Coronary artery (tissue), 2 donors: ENCODE results near the gene CD2.

Source experiments
- DNase-seq: peaks from one replicate; pipeline ENCODE4 v3.0.0-alpha.2; 2017; ENCODE audit warnings: low spot score
- H3K27ac ChIP-seq, 2 donors: fragments of 200-600 bp; sonication (generic); one replicate each; pipeline ENCODE4 v1.5.1; 2016 to 2019
- H3K4me3 ChIP-seq: fragments of 200-600 bp; sonication (generic); 2 replicates; pipeline ENCODE4 v1.5.1; 2016; ENCODE audit warnings: mild to moderate bottlenecking, moderate library complexity
- TF ChIP-seq, protein P1 (sequence below): fragments of 200-600 bp; sonication (generic); IDR thresholded peaks from one replicate; pipeline ENCODE4 v1.5.1; 2019; ENCODE audit warnings: antibody characterized with exemption

Gene CD2

DNA sequence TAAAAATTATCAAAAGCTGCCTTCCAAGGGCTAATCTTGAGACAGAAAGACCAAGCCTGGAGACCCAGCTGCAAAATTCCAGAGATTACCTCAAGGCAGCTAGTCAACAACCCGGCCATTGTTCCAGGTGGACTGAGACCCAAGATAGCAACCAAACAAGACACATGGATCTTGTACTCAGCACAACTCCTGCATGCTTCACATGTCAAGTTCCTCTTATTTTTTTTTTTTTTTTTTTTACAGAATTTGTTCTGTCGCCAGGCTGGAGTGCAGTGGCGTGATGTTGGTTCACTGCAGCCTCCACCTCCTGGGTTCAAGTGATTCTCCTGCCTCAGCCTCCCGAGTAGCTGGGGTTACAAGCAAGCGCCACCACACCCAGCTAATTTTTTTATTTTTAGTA is 40.1 kb downstream of the CD2 start:
- DNase-seq, result no peak
- Histone ChIP-seq H3K4me3 (no peak overlapping the region), H3K27ac (no peak overlapping the region)
- TF ChIP-seq, protein P1, sequence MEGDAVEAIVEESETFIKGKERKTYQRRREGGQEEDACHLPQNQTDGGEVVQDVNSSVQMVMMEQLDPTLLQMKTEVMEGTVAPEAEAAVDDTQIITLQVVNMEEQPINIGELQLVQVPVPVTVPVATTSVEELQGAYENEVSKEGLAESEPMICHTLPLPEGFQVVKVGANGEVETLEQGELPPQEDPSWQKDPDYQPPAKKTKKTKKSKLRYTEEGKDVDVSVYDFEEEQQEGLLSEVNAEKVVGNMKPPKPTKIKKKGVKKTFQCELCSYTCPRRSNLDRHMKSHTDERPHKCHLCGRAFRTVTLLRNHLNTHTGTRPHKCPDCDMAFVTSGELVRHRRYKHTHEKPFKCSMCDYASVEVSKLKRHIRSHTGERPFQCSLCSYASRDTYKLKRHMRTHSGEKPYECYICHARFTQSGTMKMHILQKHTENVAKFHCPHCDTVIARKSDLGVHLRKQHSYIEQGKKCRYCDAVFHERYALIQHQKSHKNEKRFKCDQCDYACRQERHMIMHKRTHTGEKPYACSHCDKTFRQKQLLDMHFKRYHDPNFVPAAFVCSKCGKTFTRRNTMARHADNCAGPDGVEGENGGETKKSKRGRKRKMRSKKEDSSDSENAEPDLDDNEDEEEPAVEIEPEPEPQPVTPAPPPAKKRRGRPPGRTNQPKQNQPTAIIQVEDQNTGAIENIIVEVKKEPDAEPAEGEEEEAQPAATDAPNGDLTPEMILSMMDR, result no peak

DNA sequence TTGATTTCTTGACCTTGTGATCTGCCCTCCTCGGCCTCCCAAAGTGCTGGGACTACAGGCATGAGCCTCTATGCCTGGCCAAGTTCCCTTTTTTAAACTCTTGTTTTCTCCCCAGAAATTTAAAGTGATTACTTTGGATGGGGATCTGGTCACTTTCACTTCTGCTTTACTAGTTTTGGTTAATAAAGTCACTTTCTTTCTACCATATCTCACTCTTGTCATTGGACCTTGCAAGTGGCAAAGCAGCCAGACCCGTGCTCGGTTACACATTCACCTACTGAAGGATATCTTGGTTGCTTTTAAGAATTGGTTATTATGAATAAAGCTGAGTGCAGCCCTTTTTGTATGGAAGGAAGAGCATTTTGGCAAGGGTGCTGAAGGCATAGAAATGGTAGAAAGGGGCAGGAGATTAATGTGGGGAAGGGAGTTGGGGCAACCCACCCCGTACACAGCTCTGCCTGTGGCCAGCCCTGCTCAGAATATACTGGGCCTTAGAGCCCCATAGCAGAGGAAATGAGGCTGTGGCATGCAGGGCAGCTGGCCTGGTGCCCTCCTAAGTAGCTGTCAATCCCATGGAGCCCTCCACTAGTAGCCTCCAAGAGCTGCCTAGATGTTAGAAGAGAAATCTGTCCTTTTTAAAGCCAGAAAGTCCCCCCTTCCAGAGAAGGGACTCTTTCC is 40.7 kb downstream of the CD2 start:
- TF ChIP-seq, protein P1, result no peak
- Histone ChIP-seq H3K4me3 (no peak overlapping the region), H3K27ac (no peak overlapping the region)
- DNase-seq, result no peak

DNA sequence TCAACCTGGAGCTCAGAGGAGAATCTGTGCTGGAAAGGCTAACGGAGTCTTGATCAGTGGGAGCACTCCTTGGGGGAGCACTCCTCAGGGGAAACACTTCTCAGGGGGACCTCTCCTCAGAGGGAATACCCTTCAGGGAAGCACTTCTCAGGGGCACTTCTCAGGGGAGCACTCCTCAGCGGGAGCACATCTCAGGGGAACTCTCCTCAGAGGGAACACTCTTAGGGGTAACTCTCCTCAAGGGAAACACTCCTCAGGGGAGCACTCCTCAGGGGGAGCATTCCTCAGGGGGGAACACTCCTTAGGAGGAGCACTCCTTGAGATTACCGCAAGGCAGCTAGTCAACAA is 41.2 kb downstream of the CD2 start:
- no peak for DNase-seq
- Histone ChIP-seq H3K4me3 (no peak overlapping the region), H3K27ac (no peak overlapping the region)
- TF ChIP-seq, protein P1, result no peak

DNA sequence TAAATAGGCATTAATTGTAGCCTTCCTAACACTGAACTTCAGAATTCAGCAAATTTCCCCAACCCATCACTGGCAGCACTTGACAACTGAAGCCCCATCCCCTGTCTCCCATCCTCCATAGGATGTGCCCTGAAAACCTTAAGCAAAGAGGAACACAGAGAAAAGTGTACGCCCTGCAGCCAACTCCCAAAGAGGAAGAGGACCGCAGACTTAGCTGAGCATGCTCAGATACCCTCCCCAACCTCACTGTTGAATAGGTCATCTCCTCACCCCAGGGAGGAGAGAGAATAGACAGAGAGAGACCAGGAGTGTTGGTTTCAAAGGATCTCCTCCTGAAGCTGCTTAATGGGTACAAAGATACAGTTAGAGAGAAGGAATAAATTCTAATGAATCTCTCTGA is 50.5 kb downstream of the CD2 start:
- DNase-seq, result no peak
- Histone ChIP-seq H3K4me3 (no peak overlapping the region), H3K27ac (no peak overlapping the region)
- TF ChIP-seq, protein P1, result no peak

DNA sequence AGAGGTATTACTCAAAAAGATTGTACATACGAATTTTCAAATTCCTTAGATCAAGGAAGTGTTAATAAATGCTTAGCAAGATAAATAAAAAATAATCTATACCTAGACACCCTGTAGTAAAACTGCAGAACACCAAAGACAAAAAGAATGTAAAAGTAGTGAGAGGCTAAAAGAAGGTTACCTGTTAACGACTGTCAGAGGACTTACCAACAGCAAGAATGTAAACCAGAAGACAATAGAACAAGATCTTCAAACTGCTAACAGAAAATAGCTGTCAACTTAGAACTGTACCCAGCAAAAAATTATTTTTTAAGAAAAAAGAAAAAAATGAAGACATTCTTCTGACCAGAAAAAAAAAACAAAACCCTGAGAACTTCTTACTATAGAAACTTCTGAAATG is 51.2 kb downstream of the CD2 start:
- Histone ChIP-seq H3K27ac (no peak overlapping the region), H3K4me3 (no peak overlapping the region)
- TF ChIP-seq, protein P1, result no peak
- DNase-seq, result no peak

DNA sequence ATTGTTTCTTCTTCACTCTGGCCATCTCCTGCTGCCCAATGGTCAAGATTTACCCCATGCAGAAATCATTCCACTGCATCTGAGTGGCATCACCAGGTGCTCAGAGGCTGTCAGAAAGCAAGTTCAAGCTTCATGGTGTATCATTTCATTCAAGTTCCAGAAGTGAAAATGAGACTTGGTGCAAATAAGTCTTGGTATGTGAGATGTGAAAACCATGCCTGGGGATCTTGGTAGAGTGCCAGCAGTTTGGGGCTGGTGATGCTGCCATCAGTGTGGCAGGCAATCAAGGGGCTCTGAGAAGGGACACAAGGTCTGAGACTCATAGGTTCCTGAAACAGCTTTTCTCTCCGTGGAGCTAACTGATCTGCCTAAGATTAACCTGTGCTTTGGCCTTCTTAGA is 52.0 kb downstream of the CD2 start:
- TF ChIP-seq, protein P1, result no peak
- Histone ChIP-seq H3K27ac (no peak overlapping the region), H3K4me3 (no peak overlapping the region)
- DNase-seq, result no peak

DNA sequence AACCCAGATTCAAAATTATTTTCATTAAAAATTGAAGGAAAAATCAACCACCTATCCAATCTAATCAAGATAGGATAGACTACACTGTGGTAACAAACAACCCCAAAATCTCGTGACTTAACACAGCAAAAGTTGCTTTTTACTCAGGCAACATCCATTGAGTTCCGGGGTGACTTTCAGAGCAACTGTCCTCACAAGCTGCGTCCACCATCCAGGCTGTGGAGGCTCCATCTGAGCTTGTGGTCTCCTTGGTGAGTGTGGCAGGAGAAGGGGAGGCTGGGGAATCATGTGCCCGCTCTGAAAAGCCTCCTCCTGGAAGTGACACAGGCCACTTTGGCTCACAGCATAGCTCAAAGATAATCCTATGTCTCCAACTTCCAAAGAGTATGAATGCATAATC is 52.4 kb downstream of the CD2 start:
- H3K4me3 ChIP-seq, result no peak overlapping the region
- no peak overlapping the region for H3K27ac ChIP-seq
- no peak for DNase-seq
- TF ChIP-seq, protein P1, result no peak
